HUES6 (cell line): ENCODE data around the gene MEDAG.

Experiments
- H3K27ac ChIP-seq: 2 replicates; pipeline ENCODE4 v1.7.0; 2013; ENCODE audit warnings: low read depth, mild to moderate bottlenecking, low read length, inconsistent platforms
- H3K27me3 ChIP-seq: 2 replicates; pipeline ENCODE4 v1.6.1; 2013; ENCODE audit warnings: low read length; ENCODE audit not compliant: control insufficient read depth, insufficient read depth
- H3K36me3 ChIP-seq: 2 replicates; pipeline ENCODE4 v1.6.1; 2013; ENCODE audit warnings: low read length; ENCODE audit not compliant: control insufficient read depth, insufficient read depth
- H3K4me1 ChIP-seq: 2 replicates; pipeline ENCODE4 v1.6.1; 2013; ENCODE audit warnings: low read length; ENCODE audit not compliant: control insufficient read depth, insufficient read depth
- H3K4me3 ChIP-seq: 2 replicates; pipeline ENCODE4 v1.5.1; 2013; ENCODE audit warnings: low read depth, low read length
- H3K9ac ChIP-seq: one replicate; pipeline ENCODE4 v1.6.1; 2013; ENCODE audit warnings: mild to moderate bottlenecking, low read length
- H3K9me3 ChIP-seq: 2 replicates; pipeline ENCODE4 v1.6.1; 2013; ENCODE audit warnings: low read depth, low read length; ENCODE audit not compliant: control insufficient read depth, insufficient read depth

MEDAG gene

DNA sequence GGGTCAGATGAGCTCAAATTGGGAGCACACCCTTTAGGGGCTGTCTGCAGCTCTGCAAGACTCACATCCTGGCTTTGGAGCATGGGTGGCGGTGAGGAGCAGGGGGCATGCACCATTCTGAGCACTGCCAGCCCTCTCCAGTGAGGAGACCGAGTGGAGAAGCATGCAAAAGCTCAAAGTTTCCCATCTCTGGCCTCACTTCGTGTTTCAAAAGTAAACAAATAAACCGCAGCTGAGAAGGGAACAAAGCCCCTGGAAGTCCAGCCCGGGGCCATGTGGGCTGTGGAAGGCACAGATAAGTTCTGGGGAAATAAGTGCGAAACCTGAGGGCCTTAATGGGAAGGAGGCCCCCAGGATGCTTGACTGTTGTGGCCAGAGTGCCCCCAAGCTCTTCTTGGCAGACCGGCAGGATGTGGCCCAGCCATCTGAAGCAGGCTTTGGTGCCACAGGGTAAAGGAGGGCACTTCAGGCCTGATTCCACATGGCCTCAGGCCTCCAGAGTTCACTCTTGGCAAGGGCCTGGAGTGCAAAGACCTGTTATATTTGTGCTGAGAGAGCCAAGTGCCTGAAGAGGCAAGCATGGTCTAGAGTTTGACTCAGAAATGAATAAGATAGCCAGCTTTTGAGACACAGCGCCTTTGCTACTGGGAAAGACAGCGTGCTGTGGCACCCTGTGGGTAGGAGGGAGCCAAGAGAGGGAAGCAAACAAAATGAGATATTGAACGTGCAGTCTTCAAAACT, 1.2 kb downstream of the MEDAG start:
- Histone ChIP-seq H3K27me3 (peaks cover 52% of the 10 kb centered on the region), H3K27ac (no peak overlapping the region), H3K4me3 (no peak overlapping the region), H3K9me3 (no peaks in the 10 kb centered on the region), H3K4me1 (peaks cover 6% of the 10 kb centered on the region; the same call in 1 of the 2 replicates), H3K9ac (no peak overlapping the region), H3K36me3 (no peaks in the 10 kb centered on the region)

DNA sequence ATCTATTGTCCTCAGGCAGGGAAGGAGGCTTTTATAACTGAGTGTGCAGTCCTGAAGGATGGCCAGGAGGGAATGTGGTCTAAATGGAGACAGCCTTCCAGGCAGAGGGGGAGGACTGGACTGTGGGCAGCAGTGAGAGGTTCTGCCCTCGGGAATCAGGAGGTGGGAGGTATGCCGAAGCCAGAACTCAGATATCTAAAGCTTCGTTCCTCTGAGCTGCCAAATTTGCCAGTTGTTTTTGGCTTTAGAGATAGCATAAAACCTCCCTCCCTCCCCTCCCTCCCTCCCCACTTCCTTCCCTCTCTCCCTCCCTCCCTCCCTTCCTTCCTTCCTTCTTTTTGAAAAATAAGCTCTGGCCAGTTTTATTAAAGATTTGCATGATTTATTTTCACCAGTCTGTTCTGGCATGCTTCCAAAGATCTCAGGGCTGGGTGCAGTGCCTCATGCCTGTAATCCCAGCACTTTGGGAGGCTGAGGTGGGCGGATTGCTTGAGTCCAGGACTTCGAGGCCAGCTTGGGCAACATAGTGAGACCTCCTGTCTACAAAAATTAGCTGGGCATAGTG, 2.4 kb downstream of the MEDAG start:
- H3K4me1 ChIP-seq = peaks cover 6% of the 10 kb centered on the region; the same call in 1 of the 2 replicates
- H3K27ac ChIP-seq = no peak overlapping the region
- no peak overlapping the region for H3K9ac ChIP-seq
- H3K27me3 ChIP-seq = peaks cover 48% of the 10 kb centered on the region
- H3K9me3 ChIP-seq = no peaks in the 10 kb centered on the region
- no peaks in the 10 kb centered on the region for H3K36me3 ChIP-seq
- H3K4me3 ChIP-seq = no peak overlapping the region

DNA sequence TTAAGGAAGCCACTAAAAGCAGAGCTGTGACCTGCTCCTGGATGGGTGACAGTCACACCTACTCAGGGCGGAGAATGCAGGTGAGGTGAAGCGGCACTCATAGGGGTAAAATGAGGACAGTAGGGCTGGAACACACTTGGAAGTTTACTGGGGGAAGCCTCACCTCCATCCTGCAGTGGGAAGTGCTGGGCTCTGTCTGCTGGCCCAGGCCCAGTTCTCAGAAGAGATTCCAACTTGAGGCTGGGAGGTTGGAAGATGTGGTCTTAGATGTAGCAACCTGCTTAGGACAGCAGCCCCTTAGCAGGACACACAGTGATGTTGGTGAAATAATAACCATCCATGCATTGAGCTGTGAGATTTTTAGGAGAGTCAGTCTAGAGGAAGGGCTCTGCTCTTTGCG, 4.6 kb downstream of the MEDAG start:
- Histone ChIP-seq H3K4me3 (no peak overlapping the region), H3K36me3 (no peaks in the 10 kb centered on the region), H3K4me1 (peaks cover 6% of the 10 kb centered on the region; the same call in 1 of the 2 replicates), H3K27ac (no peak overlapping the region), H3K27me3 (peaks cover 26% of the 10 kb centered on the region), H3K9ac (no peak overlapping the region), H3K9me3 (no peaks in the 10 kb centered on the region)

DNA sequence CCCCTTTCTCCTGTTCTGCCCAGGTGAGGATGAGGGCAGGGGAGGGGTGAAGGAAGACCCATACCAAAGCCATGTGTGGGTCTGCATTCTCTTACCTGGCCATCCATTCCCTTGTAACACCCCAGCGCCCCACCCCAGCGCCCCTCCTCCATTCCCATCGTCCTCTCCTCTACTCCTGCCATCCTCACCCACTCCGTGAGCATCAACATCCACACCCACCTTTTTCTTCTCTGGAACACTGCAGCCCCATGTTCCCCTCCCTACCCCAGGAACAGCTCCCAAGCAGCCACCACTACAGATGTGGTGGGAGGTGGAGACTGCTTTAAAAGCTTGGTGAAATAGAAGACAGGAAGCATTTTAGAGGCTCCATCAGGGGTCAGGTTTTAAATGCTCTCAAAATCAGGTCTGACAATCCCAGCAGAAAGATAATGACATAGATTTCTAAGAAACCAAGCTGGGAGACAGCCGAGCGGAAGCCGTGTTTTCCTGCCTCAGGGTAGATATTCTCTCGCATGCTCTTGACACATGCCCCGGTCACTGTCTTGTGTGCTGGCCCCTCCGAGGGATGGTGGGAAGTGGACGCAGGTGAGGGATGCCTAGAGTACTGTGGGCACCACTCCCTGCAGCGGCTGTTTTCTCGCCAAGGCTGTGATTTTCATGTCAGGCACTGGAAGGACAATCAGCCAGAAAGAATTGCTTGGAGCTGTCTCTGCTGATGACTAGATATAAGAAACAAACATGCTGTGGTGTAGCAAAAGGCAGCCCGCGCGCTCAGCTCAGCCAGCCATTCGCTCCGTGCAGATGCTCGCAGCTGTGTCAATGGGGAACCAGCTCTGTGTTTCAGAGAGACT, 9.8 kb downstream of the MEDAG start:
- Histone ChIP-seq H3K4me3 (no peak overlapping the region), H3K27me3 (no peaks in the 10 kb centered on the region), H3K27ac (no peak overlapping the region), H3K36me3 (no peaks in the 10 kb centered on the region), H3K9me3 (no peaks in the 10 kb centered on the region), H3K4me1 (no peaks in the 10 kb centered on the region; the same call in 1 of the 2 replicates), H3K9ac (no peak overlapping the region)

DNA sequence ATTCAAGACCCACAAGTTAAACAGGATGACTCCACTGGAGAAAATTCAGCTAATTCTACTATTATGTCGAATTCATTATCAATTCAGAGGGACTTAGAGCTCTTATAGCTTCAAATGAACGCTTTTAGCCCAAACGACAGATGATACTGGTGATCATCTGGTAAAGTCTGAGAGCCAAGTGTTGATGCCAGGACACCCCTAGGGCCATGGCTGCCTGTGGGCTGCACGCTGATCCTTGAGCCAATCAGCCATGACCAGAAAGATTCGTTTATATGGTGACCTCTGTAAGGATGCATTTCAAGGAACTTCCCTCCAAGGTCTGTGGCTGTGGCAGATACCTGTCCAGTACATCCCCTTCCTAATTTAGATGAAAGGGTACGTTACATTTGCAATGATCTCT, 10.9 kb downstream of the MEDAG start:
- no peak overlapping the region for H3K27ac ChIP-seq
- H3K9ac ChIP-seq = no peak overlapping the region
- H3K4me3 ChIP-seq = no peak overlapping the region
- no peaks in the 10 kb centered on the region for H3K27me3 ChIP-seq
- H3K9me3 ChIP-seq = no peaks in the 10 kb centered on the region
- no peaks in the 10 kb centered on the region for H3K36me3 ChIP-seq
- no peaks in the 10 kb centered on the region; the same call in 1 of the 2 replicates for H3K4me1 ChIP-seq

DNA sequence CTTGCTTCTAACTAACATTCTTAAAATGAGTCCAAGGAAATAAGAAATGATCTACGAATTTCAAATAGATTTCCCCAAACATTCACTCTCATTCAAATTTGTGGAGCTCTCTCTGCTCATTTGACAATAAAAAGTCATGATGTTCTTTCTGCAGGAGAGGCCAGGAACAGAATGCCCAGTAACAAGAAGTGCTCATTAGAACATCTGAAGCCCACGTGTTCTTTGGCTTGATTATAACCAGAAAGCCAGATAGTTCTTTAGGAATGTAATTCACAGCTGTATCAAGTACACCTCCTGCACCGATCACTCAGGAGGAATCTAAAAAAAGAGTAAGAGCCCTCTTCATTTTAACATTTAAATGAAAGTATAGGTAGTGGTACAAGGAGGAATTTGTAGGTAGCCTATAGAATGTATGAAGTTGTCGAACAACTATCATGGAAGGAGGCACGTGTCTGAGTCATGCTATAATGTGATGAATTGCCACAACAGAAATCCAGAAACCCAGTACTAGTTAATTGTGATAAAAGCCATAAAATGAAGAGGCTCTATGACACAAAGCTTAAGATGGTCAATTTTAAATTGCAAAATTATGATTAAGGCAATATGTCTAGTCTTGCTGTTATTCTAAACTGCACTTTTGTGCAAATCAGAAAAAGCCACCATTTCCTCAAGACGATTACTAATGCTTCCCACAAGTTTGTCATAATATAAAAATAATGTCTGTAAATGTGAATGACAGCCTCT, 12.8 kb downstream of the MEDAG start:
- no peaks in the 10 kb centered on the region for H3K27me3 ChIP-seq
- H3K27ac ChIP-seq = no peak overlapping the region
- no peaks in the 10 kb centered on the region for H3K36me3 ChIP-seq
- no peak overlapping the region for H3K4me3 ChIP-seq
- H3K9ac ChIP-seq = no peak overlapping the region
- H3K9me3 ChIP-seq = no peaks in the 10 kb centered on the region
- no peaks in the 10 kb centered on the region; the same call in 1 of the 2 replicates for H3K4me1 ChIP-seq

DNA sequence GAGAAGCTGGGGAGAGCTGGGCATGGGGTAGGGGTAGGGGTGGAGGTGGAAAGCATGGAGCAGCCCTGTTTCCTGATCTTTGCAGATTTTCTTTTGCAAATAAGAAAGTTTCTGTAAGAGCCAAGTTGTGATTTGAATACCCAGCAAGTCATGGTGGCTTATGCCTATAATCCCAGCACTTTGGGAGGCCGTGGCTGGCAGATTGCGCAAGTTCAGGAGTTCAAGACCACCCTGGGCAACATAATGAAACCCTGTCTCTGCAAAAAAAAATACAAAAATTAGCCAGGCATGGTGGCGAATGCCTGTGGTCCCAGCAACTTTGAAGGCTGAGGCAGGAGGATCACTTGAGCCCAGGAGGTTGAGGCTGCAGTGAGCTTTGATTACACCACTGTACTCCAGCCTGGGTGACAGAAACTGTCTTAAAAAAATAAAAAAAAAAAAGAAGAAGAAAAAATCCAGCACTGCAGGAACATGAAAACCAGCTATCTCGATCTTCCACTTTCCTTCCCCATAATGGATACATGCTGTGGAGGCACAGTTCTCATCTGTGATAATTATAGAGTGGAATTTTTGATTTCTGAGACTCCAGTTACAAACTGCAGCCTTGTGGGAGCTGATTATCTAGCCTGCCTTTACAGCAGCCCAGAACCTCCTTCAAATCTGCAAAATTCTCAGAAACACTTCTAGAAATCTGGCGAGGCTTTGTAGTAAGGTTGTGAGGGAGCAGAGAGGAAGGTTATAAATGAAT, 14.3 kb downstream of the MEDAG start:
- H3K9ac ChIP-seq = no peak overlapping the region
- no peaks in the 10 kb centered on the region for H3K9me3 ChIP-seq
- no peaks in the 10 kb centered on the region for H3K27me3 ChIP-seq
- no peak overlapping the region for H3K4me3 ChIP-seq
- no peaks in the 10 kb centered on the region for H3K36me3 ChIP-seq
- H3K4me1 ChIP-seq = no peaks in the 10 kb centered on the region
- no peak overlapping the region for H3K27ac ChIP-seq

DNA sequence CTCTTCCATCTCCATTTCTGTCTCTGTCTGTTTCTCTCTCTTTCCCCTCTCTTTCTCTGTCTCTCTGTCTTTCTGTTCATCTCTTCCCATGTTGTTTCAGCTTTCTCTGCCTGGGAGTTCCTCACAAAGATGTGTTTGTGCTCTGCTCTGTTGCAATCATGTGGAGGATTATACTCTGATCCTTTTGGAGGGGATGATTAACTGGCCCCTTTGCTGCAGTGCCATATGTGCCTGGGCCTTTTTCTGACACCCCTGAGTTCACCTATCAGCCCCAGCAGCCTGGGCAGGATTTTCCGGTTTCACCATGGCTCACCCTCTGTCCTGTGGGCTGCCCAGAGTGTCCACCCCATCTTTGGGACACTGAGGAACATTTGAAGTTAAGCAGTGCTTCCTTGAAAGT, 17.3 kb downstream of the MEDAG start:
- Histone ChIP-seq H3K27ac (no peak overlapping the region), H3K9ac (no peak overlapping the region)

DNA sequence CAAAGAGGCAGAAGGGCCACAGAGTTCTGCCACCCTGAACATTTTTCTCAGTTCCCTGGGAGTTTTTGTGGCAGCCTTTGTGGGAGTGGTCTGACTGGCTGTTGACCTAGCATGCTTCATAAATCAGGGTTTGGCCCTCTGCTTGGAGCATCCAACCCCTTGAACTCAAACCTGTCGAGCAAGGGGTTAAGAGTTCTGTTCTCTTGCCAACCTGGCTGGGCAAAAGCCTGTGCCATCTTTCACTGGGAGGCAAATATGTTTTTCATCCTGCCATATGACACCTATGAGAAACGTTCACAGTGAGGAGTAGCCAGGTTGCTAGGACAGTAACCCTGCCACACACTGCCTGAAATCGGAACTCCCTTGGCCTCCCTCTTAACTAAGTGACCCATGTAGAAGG, 18.6 kb downstream of the MEDAG start:
- H3K27ac ChIP-seq = no peak overlapping the region
- no peak overlapping the region for H3K9ac ChIP-seq
- peaks cover 3% of the 10 kb centered on the region; the same call in 1 of the 2 replicates for H3K4me1 ChIP-seq
- H3K9me3 ChIP-seq = no peaks in the 10 kb centered on the region
- H3K36me3 ChIP-seq = no peaks in the 10 kb centered on the region
- H3K4me3 ChIP-seq = no peak overlapping the region
- no peaks in the 10 kb centered on the region for H3K27me3 ChIP-seq

More for the DNA sequence above, 17.3 kb downstream of the MEDAG start:
- H3K9me3 ChIP-seq = no peaks in the 10 kb centered on the region
- H3K27me3 ChIP-seq = no peaks in the 10 kb centered on the region
- no peak overlapping the region for H3K4me3 ChIP-seq
- H3K4me1 ChIP-seq = peaks cover 3% of the 10 kb centered on the region; the same call in 1 of the 2 replicates
- H3K36me3 ChIP-seq = no peaks in the 10 kb centered on the region

DNA sequence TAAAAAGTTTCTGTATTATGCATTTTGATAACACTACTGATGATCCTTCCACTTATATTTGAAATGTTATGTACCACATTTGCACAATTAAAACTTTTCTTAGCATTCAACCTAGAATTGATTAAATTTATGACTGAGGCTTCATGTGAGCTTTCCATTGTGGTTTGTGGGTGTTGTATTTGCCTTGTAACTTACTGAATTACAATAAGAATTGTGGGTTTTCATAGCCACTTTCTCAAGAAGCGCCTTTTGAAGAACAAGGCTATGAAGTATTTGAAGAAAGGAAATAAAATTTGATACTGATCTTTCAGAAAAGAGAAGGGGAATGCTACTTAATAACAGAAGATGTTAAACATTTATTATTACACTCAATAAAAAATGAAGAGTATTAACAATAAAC, 19.4 kb downstream of the MEDAG start:
- Histone ChIP-seq H3K27me3 (no peaks in the 10 kb centered on the region), H3K4me1 (peaks cover 3% of the 10 kb centered on the region; the same call in 1 of the 2 replicates), H3K9ac (no peak overlapping the region), H3K9me3 (no peaks in the 10 kb centered on the region), H3K36me3 (no peaks in the 10 kb centered on the region), H3K4me3 (no peak overlapping the region), H3K27ac (no peak overlapping the region)
